ENCODE results near the gene MYBPH. TPM values are rescaled to one million over a fixed set of nuclear protein-coding genes. Genes with fewer than 3 reads are reported as not detected.

The MYBPH gene
- total RNA-seq, 2 donors from 2014 or later = not detected

DNA sequence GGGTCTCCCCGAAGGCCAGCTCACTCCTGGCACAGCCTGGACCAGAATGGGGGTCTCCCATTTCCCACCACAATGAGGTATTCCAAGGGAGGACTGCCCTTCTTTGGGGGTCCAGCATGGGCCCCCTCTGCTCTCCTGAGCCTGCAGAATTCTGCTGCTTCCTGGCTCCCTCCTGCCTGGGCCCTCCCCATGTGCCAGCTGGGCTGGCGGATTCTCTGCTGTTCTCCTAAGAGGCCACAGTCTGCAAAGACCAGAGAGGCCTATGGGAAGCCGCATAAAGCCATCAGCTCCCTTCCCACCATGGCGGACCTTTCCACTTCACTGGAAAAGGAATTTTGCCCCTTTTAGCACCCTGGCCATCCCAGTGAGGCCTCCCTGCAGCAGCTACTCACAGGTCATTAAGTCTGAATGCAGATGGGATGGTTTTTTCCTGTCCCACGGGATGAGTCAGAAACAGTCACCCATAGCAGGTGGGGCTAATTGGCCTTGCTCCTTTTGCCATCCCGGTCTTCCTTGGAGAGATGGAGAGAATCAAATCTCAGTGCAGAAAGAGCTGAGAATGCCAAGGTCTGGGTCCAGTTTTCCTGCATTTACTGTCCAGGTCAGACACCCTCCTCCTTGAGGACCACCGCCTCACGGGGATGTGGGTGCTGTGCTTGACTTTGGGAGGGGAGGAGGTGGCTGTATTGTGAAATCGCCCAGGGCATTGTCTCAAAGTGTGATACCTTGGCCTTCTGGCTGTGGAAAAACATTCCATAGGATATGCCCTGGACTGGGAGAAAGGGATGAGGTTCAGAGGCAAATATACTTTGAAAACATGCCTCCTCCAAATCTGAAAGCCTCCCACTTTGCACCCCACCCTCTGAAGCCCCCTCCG, 23.2 kb downstream of the MYBPH start:
- H3K9me3 ChIP-seq = no peaks in the 10 kb centered on the region
- H3K4me3 ChIP-seq = no peak overlapping the region
- H3K27ac ChIP-seq = no peak overlapping the region
- peaks cover 0 to 45% of the 10 kb centered on the region in 2 donors for H3K4me1 ChIP-seq
- DNase-seq (ENCODE audit: low spot score) = no peak
- H3K27me3 ChIP-seq = no peaks in the 10 kb centered on the region
- no peaks in the 10 kb centered on the region for H3K36me3 ChIP-seq
- TF ChIP-seq, protein P1, sequence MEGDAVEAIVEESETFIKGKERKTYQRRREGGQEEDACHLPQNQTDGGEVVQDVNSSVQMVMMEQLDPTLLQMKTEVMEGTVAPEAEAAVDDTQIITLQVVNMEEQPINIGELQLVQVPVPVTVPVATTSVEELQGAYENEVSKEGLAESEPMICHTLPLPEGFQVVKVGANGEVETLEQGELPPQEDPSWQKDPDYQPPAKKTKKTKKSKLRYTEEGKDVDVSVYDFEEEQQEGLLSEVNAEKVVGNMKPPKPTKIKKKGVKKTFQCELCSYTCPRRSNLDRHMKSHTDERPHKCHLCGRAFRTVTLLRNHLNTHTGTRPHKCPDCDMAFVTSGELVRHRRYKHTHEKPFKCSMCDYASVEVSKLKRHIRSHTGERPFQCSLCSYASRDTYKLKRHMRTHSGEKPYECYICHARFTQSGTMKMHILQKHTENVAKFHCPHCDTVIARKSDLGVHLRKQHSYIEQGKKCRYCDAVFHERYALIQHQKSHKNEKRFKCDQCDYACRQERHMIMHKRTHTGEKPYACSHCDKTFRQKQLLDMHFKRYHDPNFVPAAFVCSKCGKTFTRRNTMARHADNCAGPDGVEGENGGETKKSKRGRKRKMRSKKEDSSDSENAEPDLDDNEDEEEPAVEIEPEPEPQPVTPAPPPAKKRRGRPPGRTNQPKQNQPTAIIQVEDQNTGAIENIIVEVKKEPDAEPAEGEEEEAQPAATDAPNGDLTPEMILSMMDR (IDR thresholded peaks at IDR 0.05) = no peak

DNA sequence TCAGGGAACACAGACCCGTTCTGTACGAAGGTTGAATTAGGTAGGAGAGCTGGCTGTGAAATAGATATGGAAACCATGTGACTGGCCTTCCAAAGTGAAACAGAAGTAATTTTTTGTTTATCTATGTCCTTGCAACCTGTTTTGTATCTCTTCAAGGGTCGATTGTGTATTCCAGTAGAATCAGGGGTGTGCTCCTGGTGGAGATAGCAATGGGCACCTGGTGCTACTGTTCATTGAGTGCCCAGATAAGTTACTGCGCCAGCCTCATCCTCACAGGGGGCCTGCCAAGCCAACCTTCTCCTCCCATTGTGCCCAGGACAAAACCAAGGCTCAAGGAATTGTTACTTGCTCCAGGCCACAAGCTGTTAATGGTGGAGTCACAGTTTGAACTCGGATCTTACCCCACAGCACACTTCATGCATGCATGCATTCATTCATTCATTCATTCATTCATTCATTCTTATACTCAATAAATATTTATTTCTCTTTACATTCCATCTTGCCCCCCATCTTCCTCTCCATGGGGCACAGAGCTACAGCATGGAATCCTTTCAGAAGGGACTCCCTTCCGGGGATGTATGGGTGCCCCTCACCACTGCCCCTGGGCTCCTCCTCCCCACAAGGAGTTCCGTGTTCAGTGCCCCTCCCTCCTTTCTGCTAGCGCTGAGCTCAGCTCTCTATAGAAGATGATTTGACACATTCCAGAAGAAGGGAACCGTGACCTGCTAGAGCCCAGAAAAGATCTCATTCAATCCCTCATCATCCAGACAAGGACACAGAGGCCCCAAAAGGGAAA, 24.1 kb downstream of the MYBPH start:
- no peak for DNase-seq (ENCODE audit: low spot score)
- TF ChIP-seq, protein P1 (IDR thresholded peaks at IDR 0.05) = no peak
- H3K27me3 ChIP-seq = no peaks in the 10 kb centered on the region

DNA sequence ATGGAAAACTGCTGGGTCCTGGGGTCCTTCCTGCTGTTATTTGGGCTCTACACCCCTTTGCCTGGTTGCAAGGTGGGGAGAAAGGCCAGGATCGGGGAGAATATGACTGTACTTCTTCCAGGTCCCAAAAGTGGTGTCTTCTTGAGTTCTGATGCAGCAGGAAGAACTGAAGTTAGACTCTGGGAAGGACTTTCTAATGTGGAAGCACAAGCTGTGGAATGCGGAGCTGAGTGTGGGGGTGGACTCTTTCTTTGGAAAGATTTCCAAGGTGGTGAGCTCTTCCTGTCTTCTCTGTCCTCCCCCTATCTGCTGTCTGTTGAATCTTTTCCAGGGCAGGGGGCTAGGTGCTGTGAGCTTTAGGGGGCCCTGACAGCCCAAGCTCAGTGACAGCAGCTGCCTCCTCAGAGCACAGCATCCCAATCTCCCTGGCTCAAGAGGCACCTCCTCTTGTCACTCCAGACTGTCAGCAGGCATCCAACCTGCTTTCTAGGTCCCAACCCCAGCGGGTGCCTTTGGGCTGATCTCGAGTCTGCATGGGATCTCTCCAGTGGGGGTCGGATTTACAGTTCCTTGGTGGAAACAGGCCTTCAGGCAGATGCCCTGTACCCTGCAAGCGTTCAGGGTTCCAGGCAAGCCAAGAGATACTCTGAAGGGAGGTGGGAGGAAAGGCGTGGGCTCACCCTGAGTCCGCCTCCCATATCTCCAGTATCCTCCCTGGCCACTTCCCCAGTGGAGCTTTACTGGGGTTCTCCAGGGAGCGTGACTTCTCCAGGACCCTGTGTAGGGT, 24.9 kb downstream of the MYBPH start:
- TF ChIP-seq, protein P1 (IDR thresholded peaks at IDR 0.05) = no peak
- no peaks in the 10 kb centered on the region for H3K36me3 ChIP-seq
- H3K27me3 ChIP-seq = no peaks in the 10 kb centered on the region
- no peaks in the 10 kb centered on the region for H3K9me3 ChIP-seq
- no peak overlapping the region for H3K27ac ChIP-seq
- no peak overlapping the region for H3K4me3 ChIP-seq
- no peak for DNase-seq (ENCODE audit: low spot score)
- peaks cover 0 to 45% of the 10 kb centered on the region in 2 donors for H3K4me1 ChIP-seq

More for the DNA sequence above, 24.1 kb downstream of the MYBPH start:
- H3K4me3 ChIP-seq = no peak overlapping the region
- H3K4me1 ChIP-seq = peaks cover 0 to 45% of the 10 kb centered on the region in 2 donors
- no peak overlapping the region for H3K27ac ChIP-seq
- H3K9me3 ChIP-seq = no peaks in the 10 kb centered on the region
- no peaks in the 10 kb centered on the region for H3K36me3 ChIP-seq

DNA sequence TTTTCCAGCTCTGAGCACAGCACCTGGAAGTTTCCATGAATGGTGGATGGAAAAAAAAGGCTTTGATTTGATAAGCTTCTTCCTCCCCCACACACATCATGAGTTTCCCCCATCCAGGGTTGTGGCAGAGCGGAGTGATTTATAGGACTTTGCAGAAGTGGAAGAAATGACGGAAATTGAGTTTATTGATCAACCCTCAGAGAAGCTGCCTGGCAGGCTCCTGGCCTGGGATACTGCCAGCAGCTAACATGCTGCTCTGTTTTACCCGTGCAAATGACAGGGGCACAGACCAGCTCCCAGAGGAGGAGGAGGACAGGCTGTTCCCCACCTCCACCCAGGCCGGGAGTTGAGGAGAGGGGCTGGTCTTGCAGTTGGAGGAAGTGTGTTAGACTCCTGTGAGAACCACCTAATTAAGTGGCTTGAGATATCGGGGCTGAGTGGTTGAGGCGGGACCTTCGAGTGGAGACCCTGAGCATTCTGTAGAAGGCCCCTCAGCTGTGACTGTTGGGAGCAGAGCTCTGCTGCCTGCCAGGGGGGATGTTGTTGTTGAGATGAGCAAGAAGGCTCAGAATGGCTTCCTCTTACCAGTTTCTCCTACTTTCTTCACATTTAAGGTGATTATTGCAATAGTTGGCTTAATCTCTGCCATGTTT, 26.3 kb downstream of the MYBPH start:
- TF ChIP-seq, protein P1 (IDR thresholded peaks at IDR 0.05) = no peak
- no peak overlapping the region for H3K27ac ChIP-seq
- H3K36me3 ChIP-seq = no peaks in the 10 kb centered on the region
- H3K27me3 ChIP-seq = no peaks in the 10 kb centered on the region
- DNase-seq (ENCODE audit: low spot score) = no peak
- no peaks in the 10 kb centered on the region for H3K9me3 ChIP-seq
- H3K4me3 ChIP-seq = no peak overlapping the region
- peaks cover 0 to 50% of the 10 kb centered on the region in 2 donors for H3K4me1 ChIP-seq

DNA sequence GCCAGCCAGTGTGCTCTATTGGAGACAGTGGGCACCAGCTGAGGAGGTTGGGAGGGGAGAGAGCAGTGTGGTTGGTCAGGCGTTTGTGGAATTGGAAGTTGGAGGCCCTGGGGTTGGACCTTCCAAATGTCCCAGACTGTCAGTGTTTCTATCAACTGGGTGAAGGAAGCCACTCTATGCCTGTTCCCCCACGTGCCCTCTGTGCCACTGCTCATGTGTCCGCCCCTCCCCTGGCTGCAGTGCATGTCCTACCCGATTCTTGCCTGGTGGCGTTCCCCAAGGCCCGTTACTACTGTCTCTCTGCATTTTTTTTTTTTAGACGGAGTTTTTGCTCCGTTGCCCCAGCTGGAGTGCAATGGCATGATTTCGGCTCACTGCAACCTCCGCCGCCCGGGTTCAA, 27.0 kb downstream of the MYBPH start:
- DNase-seq (ENCODE audit: low spot score) = no peak
- TF ChIP-seq, protein P1 (IDR thresholded peaks at IDR 0.05) = no peak
- Histone ChIP-seq H3K36me3 (no peaks in the 10 kb centered on the region), H3K4me1 (peaks cover 0 to 45% of the 10 kb centered on the region in 2 donors), H3K4me3 (no peak overlapping the region), H3K27me3 (no peaks in the 10 kb centered on the region), H3K27ac (peak overlapping the region in 1 of 2 donors; percentile 31), H3K9me3 (no peaks in the 10 kb centered on the region)

All from right atrium auricular region (tissue), 2 donors.